HG02981 (cell line): ENCODE results near the gene RASD2.

Source experiments
- ATAC-seq: cut with Tn5 transposase; IDR thresholded peaks from one replicate; pipeline ENCODE4 v1.9.1; 2021; ENCODE audit warnings: mild to moderate bottlenecking, moderate library complexity; ENCODE audit not compliant: unreplicated experiment

The RASD2 gene

DNA sequence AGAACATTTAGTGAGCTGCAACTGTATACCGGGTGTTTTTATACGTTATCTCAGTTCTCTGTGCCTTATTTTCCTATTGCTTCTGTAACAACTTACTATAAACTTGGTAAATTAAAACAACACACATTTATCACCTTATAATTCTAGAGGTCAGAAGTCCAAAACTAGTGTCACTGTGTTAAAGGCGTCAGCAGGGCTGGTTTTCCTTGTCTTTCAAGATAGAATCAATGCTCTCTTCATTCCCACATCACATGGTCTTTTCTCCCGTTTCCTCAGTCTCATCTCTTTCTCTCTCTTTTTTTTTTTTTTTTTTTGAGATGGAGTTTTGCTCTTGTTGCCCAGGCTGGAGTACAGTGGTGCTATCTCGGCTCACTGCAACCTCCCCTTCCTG, 40.4 kb downstream of the RASD2 start:
- ATAC-seq: no peak

DNA sequence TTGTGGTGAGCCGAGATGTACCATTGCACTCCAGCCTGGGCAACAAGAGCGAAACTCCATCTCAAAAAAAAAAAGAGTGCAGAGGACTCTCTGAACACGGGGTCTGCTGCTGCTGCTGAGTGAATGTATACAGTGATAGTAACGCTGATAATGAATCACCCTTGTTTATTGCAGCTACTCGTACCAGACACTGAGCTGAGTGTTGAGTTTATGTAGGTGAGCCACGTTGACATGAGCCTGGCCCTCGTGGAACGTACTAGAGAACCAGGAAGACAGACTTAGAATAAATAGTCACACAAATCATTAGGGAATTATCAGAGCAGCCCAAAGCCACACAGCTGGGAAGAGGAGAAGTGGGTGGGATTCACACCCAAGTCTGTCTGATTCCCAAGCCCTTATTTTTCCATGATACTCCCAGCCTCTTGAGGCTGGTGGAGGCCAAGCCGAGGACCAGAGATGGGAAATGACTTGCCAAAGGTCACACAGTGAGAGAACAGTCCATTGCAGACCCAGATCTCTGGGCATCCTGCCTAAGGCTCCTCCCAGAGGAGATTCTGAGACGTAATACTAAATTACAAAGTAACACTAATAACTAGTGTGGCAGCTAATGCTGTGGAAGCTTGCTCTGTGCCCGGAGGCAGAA, 41.7 kb downstream of the RASD2 start:
- ATAC-seq: no peak

DNA sequence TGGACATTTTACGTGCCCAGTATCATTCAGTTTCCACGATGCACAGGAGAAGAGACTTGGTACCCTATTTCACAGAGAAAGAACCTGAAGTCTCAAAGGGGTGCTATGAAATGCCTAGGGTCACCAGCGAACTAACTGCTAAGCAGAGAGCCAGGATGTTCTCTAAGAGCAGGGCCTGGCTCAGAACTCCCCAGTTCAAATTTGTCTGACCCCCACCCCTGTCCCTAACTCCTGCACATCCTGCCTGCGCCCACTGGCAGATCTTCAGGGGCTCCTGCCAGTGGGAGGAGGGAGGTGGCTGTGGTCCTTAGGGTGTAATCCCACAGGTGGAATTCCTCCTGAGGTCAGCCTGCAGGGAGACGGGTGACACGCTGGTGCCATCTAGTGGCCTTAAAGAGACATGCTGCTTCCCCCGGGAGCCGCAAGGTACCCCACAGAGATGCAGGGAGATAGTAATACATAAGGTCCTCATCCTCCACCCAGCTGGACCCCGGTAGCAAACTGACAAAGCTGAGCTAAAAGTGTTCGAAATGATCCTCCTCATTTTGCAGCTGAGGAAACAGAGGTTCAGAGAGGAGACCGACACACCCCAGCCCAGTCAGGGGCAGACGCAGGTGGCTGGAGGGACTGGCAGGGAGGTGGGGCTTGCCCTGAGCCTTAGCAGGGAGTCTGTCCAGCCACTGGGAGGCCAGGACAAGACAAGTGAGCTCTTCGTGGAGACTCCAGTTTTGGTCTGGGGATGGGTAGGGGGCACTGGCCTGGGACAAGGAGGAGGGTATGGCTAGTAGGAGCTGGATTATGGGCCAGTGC, 42.4 kb downstream of the RASD2 start:
- ATAC-seq: no peak

GRCh38 chr22:35586771-35587170, 46.1 kb downstream of the RASD2 start:
- no peak for ATAC-seq

DNA sequence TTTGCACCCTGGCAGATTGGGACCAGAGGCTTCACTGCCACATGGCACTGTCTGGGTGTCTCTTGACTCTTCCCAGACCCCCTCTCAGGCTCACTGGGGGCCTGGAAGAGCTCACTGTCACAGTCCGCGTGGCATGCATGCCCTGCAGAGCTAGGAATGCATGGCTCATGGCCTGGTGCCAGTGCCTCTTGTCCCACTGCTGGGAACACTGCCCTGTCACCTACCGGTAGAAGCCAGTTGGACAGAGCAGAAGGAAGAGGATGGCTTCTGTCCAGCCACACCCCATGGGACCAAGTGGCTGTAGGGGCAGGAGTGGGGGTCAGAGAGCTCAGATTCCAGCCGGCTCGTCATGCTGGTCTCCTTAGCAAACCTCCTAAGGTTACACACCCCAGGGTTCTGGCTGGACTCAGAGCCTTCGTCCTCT, 46.8 kb downstream of the RASD2 start:
- ATAC-seq: no peak

- ATAC-seq: no peak
Observed at GRCh38 chr22:35587896-35588295, 47.3 kb downstream of the RASD2 start.

DNA sequence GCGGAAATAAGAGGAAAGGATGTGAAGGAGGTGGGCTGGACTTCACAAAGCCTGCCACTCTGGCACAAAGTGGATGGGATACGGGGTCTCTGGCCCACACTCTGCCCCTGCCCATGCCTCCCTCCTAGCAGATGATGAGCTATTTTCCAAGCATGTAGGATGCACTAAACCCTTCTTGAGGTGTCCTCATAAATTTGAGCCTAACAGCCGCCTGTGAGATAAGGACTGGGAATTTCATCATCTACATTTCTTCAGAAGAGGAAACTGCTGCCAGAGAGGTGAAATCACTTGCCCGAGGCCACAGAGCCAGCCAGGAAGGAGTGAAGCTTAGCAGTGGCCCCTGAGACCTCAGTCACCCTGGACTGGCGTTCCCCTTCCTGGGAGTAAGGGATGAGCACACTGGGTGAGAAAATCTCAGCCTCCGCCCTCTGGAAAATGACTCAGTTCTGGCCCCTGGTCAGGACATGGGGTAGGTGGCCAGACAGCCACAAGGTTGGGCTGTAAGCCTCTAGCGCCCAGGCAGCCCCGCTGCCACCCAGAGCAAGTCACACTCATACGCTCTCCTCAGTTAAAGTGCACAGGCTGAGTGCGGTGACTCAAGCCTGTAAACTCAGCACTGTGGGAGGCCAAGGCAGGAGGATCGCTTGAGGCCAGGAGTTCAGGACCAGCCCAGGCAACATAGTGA, 48.6 kb downstream of the RASD2 start:
- ATAC-seq: no peak

GRCh38 chr22:35589756-35590093, 49.1 kb downstream of the RASD2 start:
- no peak for ATAC-seq

GRCh38 chr22:35590634-35591295, 50.1 kb downstream of the RASD2 start:
- no peak for ATAC-seq

GRCh38 chr22:35591714-35592417, 51.2 kb downstream of the RASD2 start:
- no peak for ATAC-seq

GRCh38 chr22:35592418-35592967, 51.9 kb downstream of the RASD2 start:
- ATAC-seq: no peak

DNA sequence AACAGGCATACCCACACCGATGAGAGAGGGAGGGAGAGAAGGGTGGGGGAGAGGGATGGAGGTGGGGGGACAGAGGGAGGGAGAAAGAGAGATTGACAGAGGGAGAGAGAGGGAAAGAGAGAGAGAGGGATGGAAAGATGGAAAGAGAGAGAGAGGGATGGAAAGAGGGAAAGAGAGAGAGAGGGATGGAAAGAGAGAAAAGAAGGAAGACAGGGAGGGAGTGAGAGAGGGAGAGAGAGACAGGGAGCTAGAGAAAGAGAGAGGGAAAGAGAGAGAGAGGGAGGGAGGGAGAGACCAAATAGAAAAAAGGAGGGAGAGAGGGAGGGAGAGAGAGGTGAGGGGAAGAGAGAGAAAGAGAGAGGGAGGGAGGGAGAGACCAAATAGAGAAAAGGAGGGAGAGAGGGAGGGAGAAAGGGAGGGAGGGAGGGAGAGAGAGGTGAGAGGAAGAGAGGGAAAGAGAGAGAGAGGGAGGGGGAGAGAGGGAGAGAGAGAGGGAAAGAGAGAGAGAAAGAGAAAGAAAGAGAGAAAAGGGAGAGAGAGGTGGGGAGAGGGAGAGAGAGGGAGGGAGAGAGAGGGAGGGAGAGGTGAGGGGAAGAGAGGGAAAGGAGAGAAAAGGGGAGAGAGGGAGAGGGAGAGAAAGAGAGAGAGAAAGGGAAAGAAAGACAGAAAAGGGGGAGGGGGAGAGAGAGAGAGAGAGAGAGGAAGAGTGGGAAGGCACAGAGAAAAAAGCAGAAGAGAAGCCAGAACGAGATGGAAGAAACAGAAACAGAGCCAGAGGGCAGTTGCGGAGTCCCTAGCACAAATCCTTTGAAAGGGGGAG, 52.6 kb downstream of the RASD2 start:
- no peak for ATAC-seq

DNA sequence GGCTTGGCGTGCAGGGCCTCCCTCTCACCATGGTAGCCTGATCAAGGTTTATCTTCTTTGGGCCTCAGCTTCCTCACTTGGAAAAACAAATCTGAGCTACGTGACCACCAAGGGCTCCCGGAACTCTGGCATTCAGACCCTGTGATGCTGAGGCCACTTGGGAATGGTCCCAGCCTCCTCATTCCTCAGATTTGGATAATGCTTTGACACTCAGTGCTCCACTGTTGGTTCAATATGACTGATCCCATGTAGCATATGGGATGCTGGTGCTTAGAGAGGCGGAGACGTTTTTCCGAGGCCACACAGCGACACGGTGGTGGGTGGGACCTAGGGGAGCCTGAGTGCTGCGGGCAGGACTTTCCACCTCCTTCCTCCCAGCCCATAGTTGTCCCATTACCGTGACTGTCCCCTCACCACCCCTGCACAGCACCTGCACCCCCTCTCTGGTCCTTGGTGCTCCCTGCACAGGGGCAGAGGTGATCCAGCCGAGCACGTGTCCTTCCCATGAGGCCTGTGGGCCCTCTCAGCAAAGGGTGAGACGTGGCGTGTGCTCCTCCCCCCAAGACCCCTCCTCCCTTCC, 53.4 kb downstream of the RASD2 start:
- ATAC-seq: no peak

DNA sequence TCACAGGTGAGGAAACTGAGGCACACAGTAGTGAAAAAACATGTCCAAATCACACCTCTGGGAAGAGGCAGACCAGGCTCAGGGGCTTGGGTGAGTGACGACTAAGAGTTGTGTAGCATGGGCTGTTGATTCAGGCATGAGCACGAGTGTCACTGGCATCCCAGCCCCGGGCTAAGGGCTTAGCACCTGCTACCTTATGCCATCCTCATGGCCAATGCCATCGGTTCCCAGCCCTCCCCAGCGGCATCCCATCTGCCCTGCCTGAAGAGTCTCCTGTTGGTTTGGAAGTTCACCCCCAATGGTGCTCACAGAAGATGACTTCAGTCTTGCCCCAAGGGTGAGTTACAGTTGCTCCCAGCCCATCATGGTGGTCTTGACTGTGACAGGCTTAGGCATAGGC, 54.1 kb downstream of the RASD2 start:
- ATAC-seq: no peak

DNA sequence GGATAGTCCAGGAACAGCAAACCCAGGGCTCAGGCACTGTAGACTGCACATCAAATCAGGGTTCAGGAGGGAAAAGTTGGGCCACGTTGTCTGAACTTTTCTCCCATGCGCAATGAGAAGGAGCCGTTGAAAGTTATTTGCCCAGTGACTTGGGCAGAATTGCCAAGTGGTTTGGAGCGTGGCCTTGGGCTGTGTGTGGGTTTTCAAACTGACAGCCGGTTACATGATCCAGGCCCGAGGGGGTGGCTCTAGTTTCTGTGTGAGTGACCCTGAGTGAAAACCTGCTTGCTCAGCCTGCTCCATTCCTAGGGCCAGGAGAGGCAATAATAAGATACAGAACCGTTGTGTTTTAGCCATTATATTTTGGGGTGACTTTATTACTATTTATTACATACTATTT, 56.2 kb downstream of the RASD2 start:
- ATAC-seq: no peak

- no peak for ATAC-seq
Observed at GRCh38 chr22:35597692-35598395, 57.2 kb downstream of the RASD2 start.

DNA sequence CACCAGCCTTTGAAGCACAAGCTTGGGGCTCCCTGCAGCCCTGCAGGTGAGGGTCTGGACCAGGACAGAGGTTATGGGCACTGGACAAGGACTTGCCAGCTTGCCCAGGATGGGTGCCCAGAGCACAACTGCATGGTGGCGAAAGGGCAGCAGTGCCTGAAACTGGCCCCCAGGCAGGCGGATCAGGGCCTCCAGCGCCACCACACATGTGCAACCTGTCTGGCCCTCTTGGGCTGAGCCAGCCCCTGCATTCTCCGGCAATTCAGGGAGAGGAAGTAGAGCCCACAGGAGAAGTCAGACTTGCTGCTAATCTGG, 57.7 kb downstream of the RASD2 start:
- ATAC-seq: no peak

GRCh38 chr22:35599364-35599763, 58.7 kb downstream of the RASD2 start:
- ATAC-seq: no peak

DNA sequence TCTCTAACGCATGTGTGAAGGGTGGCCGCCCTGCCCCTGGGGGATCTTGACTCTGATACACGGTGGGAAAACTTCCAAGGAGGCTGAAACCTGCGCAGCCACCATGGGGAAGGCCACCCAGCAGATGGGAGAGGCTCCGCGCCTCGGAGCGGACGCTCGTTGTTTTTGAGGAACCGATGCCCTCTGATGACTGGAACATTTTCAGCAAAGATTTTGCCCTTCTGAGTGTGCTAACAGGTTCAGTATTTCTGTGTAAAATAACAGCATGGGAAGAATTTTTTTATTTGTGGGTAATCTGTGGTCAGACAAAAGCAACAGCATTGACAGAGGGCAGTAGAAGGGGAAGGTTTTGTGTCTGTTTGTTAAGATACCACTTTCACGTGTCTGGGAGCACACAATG, 59.8 kb downstream of the RASD2 start:
- no peak for ATAC-seq
